ENCODE measurements around the gene CLEC4C.

GRCh38 chr12:7716381-7716780 lies 30.8 kb downstream of the CLEC4C start:
- TF ChIP-seq POLR2A (IDR thresholded peaks at IDR 0.05) (no peak), CTCF (IDR thresholded peaks at IDR 0.05) (no peak)

All from testis (tissue), 2 donors.